NCI-H2196 treated with DMSO at 0.1 percent for 48 hours (cell line): ENCODE measurements around the gene CHAD.

Experiments
- DNase-seq: peaks from one replicate; lab custom pipeline; 2025; ENCODE audit not compliant: unreplicated experiment; lab: John Stamatoyannopoulos, UW

CHAD gene

GRCh38 chr17:50468304-50469207 is at the start of gene CHAD:
Gene CHAD (minus strand): TSS chr17:50468880. CDS start chr17:50468813, 67 bp downstream.
- DNase-seq: no peak

GRCh38 chr17:50517504-50518383 is 49.1 kb upstream of the CHAD start:
- DNase-seq: no peak

- no peak for DNase-seq
These were observed 48.3 kb upstream of the CHAD start for GRCh38 chr17:50517011-50517410.

- no peak for DNase-seq
These were observed 46.4 kb upstream of the CHAD start for GRCh38 chr17:50514936-50515702.

- no peak for DNase-seq
These were observed 45.7 kb upstream of the CHAD start for GRCh38 chr17:50514388-50514787.

GRCh38 chr17:50513495-50513894 is 44.8 kb upstream of the CHAD start:
- DNase-seq: no peak

GRCh38 chr17:50511058-50511457 is 42.4 kb upstream of the CHAD start:
- no peak for DNase-seq

GRCh38 chr17:50508573-50509460 is 40.1 kb upstream of the CHAD start:
- DNase-seq: no peak

GRCh38 chr17:50507871-50508572 is 39.3 kb upstream of the CHAD start, which contains the start of gene MYCBPAP:
Gene MYCBPAP (plus strand): TSS chr17:50508439. CDS start chr17:50508675, 236 bp downstream.
- DNase-seq: peak; percentile 62

- DNase-seq: no peak
These were observed 37.6 kb upstream of the CHAD start for GRCh38 chr17:50506298-50506697.

- no peak for DNase-seq
These were observed 37.0 kb upstream of the CHAD start for GRCh38 chr17:50505591-50506130.

- no peak for DNase-seq
These were observed 33.8 kb upstream of the CHAD start for GRCh38 chr17:50502301-50502990.

- no peak for DNase-seq
These were observed 32.4 kb upstream of the CHAD start for GRCh38 chr17:50501054-50501453.

GRCh38 chr17:50499721-50500120 is 31.0 kb upstream of the CHAD start:
- no peak for DNase-seq

GRCh38 chr17:50499270-50499669 is 30.6 kb upstream of the CHAD start:
- DNase-seq: no peak

GRCh38 chr17:50498021-50498874 is 29.6 kb upstream of the CHAD start:
- no peak for DNase-seq

- no peak for DNase-seq
These were observed 27.2 kb upstream of the CHAD start for GRCh38 chr17:50495918-50496317.
